Ishikawa (cell line): ENCODE results near the gene AGAP1.

Source experiments
- CEBPB ChIP-seq: IDR thresholded peaks from 2 replicates; pipeline ENCODE4 v1.6.1; 2012
- CREB1 ChIP-seq: IDR thresholded peaks from 2 replicates; pipeline ENCODE4 v1.6.1; 2012; ENCODE audit warnings: low read depth
- EGR1 ChIP-seq: IDR thresholded peaks from 2 replicates; pipeline ENCODE4 v1.6.1; 2012
- EP300 ChIP-seq: IDR thresholded peaks from 2 replicates; pipeline ENCODE4 v1.6.1; 2012; ENCODE audit warnings: borderline replicate concordance
- NFIC ChIP-seq: IDR thresholded peaks from 2 replicates; pipeline ENCODE4 v1.6.1; 2012
- TAF1 ChIP-seq: IDR thresholded peaks from 2 replicates; pipeline ENCODE4 v1.6.1; 2012; ENCODE audit warnings: low read depth, mild to moderate bottlenecking
- TEAD4 ChIP-seq: IDR thresholded peaks from 2 replicates; pipeline ENCODE4 v1.6.1; 2012
- YY1 ChIP-seq: IDR thresholded peaks from 2 replicates; pipeline ENCODE4 v1.6.1; 2012; ENCODE audit warnings: low read depth
- ZBTB7A ChIP-seq: IDR thresholded peaks from 2 replicates; pipeline ENCODE4 v1.6.1; 2012; ENCODE audit warnings: low read depth
- TF ChIP-seq, protein P1 (sequence below): IDR thresholded peaks from 2 replicates; pipeline ENCODE4 v1.6.1; 2012; ENCODE audit warnings: low read depth, mild to moderate bottlenecking
- TF ChIP-seq, protein P2 (sequence below): IDR thresholded peaks from 2 replicates; pipeline ENCODE4 v1.6.1; 2012

DNA sequence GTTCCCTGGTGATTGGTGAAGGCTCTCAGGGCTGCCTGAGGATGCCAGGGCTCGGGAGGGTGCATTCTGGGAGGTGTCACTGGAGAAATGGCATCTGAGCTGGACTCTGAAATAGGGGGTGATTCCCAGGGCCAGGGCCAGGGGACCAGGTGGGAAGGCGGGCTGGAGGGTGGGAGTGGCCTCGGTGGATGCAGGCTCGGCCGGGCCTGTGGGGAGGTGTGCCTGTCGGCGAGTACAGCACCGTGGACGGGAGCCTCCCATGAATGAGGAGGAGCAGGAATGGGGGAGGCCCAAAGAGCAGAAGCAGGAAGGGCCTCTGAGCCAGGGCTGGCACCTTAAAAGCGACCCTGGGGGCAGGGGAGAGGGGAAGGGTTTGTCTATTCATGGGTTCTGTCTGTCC lies 557.5 kb downstream of the AGAP1 start:
- TF ChIP-seq, protein P1, sequence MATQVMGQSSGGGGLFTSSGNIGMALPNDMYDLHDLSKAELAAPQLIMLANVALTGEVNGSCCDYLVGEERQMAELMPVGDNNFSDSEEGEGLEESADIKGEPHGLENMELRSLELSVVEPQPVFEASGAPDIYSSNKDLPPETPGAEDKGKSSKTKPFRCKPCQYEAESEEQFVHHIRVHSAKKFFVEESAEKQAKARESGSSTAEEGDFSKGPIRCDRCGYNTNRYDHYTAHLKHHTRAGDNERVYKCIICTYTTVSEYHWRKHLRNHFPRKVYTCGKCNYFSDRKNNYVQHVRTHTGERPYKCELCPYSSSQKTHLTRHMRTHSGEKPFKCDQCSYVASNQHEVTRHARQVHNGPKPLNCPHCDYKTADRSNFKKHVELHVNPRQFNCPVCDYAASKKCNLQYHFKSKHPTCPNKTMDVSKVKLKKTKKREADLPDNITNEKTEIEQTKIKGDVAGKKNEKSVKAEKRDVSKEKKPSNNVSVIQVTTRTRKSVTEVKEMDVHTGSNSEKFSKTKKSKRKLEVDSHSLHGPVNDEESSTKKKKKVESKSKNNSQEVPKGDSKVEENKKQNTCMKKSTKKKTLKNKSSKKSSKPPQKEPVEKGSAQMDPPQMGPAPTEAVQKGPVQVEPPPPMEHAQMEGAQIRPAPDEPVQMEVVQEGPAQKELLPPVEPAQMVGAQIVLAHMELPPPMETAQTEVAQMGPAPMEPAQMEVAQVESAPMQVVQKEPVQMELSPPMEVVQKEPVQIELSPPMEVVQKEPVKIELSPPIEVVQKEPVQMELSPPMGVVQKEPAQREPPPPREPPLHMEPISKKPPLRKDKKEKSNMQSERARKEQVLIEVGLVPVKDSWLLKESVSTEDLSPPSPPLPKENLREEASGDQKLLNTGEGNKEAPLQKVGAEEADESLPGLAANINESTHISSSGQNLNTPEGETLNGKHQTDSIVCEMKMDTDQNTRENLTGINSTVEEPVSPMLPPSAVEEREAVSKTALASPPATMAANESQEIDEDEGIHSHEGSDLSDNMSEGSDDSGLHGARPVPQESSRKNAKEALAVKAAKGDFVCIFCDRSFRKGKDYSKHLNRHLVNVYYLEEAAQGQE = no peak
- TF ChIP-seq, protein P2, sequence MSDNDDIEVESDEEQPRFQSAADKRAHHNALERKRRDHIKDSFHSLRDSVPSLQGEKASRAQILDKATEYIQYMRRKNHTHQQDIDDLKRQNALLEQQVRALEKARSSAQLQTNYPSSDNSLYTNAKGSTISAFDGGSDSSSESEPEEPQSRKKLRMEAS = no peak
- no peak for TF ChIP-seq ZBTB7A
- TF ChIP-seq TEAD4 = no peak
- no peak for TF ChIP-seq CEBPB
- no peak for TF ChIP-seq EGR1
- no peak for TF ChIP-seq TAF1
- TF ChIP-seq YY1 = no peak
- no peak for TF ChIP-seq CREB1
- TF ChIP-seq NFIC = no peak
- no peak for TF ChIP-seq EP300
